Endothelial cell of umbilical vein (primary cell): ENCODE results near the gene NRCAM. TPM values are rescaled to one million over a fixed set of nuclear protein-coding genes. Genes with fewer than 3 reads are reported as not detected.

Experiments used
- BruUV-seq: library from RNA; stranded (reverse); fragments of 400-500 nt; replicated peaks from 2 replicates; lab custom pipeline; 2021; lab: Mats Ljungman, UMichigan
- CTCF ChIA-PET: fragments of 300-600, 350-600 bp; sonication (Branson Sonifier 250); formaldehyde crosslinking; loops from one replicate; lab custom pipeline; 2021; ENCODE audit warnings: antibody characterized with exemption, inconsistent platforms; lab: Charles Lee
- POLR2A ChIA-PET: fragments of 300-600, 350-600 bp; sonication (Branson Sonifier 250); formaldehyde crosslinking; loops from one replicate; lab custom pipeline; 2021; ENCODE audit warnings: antibody characterized with exemption, inconsistent platforms; lab: Charles Lee
- DNase-seq: peaks from one replicate; pipeline ENCODE4 v3.0.0-alpha.2; 2011; ENCODE audit warnings: low read depth, low spot score
- FAIRE-seq: peaks from 2 replicates; lab custom pipeline; 2011; peaks lifted over from hg19 to GRCh38; lab: Jason Lieb, UNC
- H2AFZ ChIP-seq: 2 replicates; pipeline ENCODE4 v1.6.0; 2012; ENCODE audit warnings: low read depth, low read length, control low read depth, inconsistent platforms
- H3K27ac ChIP-seq: 2 replicates; pipeline ENCODE4 v1.5.1; 2011; ENCODE audit warnings: low read depth, mild to moderate bottlenecking, control low read depth, low read length, moderate library complexity; ENCODE audit not compliant: insufficient read depth
- H3K27me3 ChIP-seq, 2 experiments: 2 replicates each; pipeline versions ENCODE4 v1.6.0 to v1.6.1; 2011; ENCODE audit warnings: low read length in 2 of 2, mixed read lengths in 1 of 2; ENCODE audit not compliant: control insufficient read depth in 2 of 2, insufficient read depth in 2 of 2
- H3K36me3 ChIP-seq, 2 experiments: 2 replicates in 1 of 2; 3 replicates in 1 of 2; pipeline ENCODE4 v1.5.1; 2011; ENCODE audit warnings: low read length in 2 of 2, mild to moderate bottlenecking in 1 of 2, moderate library complexity in 1 of 2; ENCODE audit not compliant: control insufficient read depth in 2 of 2, insufficient read depth in 2 of 2; ENCODE audit errors: extremely low read depth in 1 of 2
- H3K4me1 ChIP-seq: 3 replicates; pipeline ENCODE4 v1.5.1; 2011; ENCODE audit warnings: mild to moderate bottlenecking, low read length; ENCODE audit not compliant: control insufficient read depth, insufficient read depth; ENCODE audit errors: extremely low read depth
- H3K4me2 ChIP-seq: 2 replicates; pipeline ENCODE4 v1.6.1; 2011; ENCODE audit warnings: low read length, control low read depth, mixed read lengths; ENCODE audit not compliant: insufficient read depth
- H3K4me3 ChIP-seq, 3 experiments: fragments of 200-600 bp in 1 of 3; sonication (generic), shearing (Covaris generic) in 1 of 3; replicated peaks in 1 of 3; 2 replicates each; pipeline ENCODE4 v1.5.1; 2011 to 2016; ENCODE audit warnings: control low read depth in 3 of 3, low read length in 3 of 3, mild to moderate bottlenecking in 2 of 3, inconsistent platforms in 1 of 3, low read depth in 1 of 3, moderate library complexity in 1 of 3; ENCODE audit not compliant: insufficient read depth in 1 of 3
- H3K79me2 ChIP-seq: 2 replicates; pipeline ENCODE4 v1.6.0; 2012; ENCODE audit warnings: low read length, inconsistent platforms; ENCODE audit not compliant: control insufficient read depth, insufficient read depth
- H3K9ac ChIP-seq: replicated peaks from 2 replicates; pipeline ENCODE3; 2011; ENCODE audit warnings: low read length, control low read depth; ENCODE audit not compliant: insufficient read depth; ENCODE audit errors: extremely low read depth
- H3K9me1 ChIP-seq: replicated peaks from 3 replicates; pipeline ENCODE4 v1.6.0; 2011; ENCODE audit warnings: mild to moderate bottlenecking, low read length; ENCODE audit not compliant: control insufficient read depth, insufficient read depth; ENCODE audit errors: extremely low read depth
- H3K9me3 ChIP-seq: replicated peaks from 2 replicates; pipeline ENCODE4 v1.5.1; 2012; ENCODE audit warnings: low read length, inconsistent platforms; ENCODE audit not compliant: control insufficient read depth, insufficient read depth
- H4K20me1 ChIP-seq: replicated peaks from 2 replicates; pipeline ENCODE3; 2011; ENCODE audit warnings: mild to moderate bottlenecking, low read length; ENCODE audit not compliant: control insufficient read depth, insufficient read depth; ENCODE audit errors: extremely low read depth
- EZH2 ChIP-seq: IDR thresholded peaks from 2 replicates; pipeline ENCODE4 v1.6.1; 2012; ENCODE audit warnings: borderline replicate concordance, low read depth, mild to moderate bottlenecking, moderate library complexity, low read length, inconsistent platforms; ENCODE audit not compliant: severe bottlenecking
- FOS ChIP-seq: IDR thresholded peaks from 2 replicates; pipeline ENCODE4 v1.6.1; 2011; ENCODE audit warnings: mild to moderate bottlenecking, low read length, moderate library complexity, borderline replicate concordance; ENCODE audit not compliant: insufficient read depth
- GATA2 ChIP-seq: IDR thresholded peaks from 2 replicates; pipeline ENCODE4 v1.7.0; 2011; ENCODE audit warnings: low read depth, mild to moderate bottlenecking, moderate library complexity, mixed read lengths, low read length; ENCODE audit not compliant: insufficient read length, insufficient read depth
- JUN ChIP-seq: IDR thresholded peaks from 2 replicates; pipeline ENCODE4 v1.6.1; 2011; ENCODE audit warnings: borderline replicate concordance, low read depth; ENCODE audit not compliant: insufficient read length, insufficient read depth
- MYC ChIP-seq: IDR thresholded peaks from one replicate; pipeline ENCODE4 v1.6.1; 2011; ENCODE audit warnings: mild to moderate bottlenecking, low read depth, low read length
- POLR2A ChIP-seq: IDR thresholded peaks from 2 replicates; pipeline ENCODE4 v1.6.1; 2012; ENCODE audit warnings: low read depth, mild to moderate bottlenecking, control low read depth, low read length
- POLR2AphosphoS5 ChIP-seq: IDR thresholded peaks from 2 replicates; pipeline ENCODE4 v1.6.1; 2012; ENCODE audit warnings: low read depth, mild to moderate bottlenecking, control low read depth, low read length, moderate library complexity; ENCODE audit not compliant: insufficient read depth
- dilution Hi-C: fragments of 300-500 bp; cut with MboI; formaldehyde crosslinking; loops from one replicate; pipeline ENCODE4 v1.15.0; 2019; ENCODE audit warnings: low sequenced_read_pairs; ENCODE audit not compliant: extremely low pct_ligation_motif_present
- intact Hi-C: fragments of 100-400 bp; cut with micrococcal nuclease; formaldehyde crosslinking; loops from one replicate; pipeline ENCODE4 v1.10.0; 2022
- polyA plus RNA-seq, 4 experiments: library from polyadenylated mRNA; depleted of rRNA in 3 of 4; stranded (reverse) in 3 of 4; unstranded in 1 of 4; fragments of >200 nt; gene quantifications; 2 replicates each; pipeline versions ENCODE4 v1.2.1 to v1.2.3, GENCODE V29; 2011 to 2012; ENCODE audit warnings: missing spikeins in 1 of 4
- total RNA-seq: library from RNA; stranded (reverse); gene quantifications from 2 replicates; pipeline ENCODE4 v1.2.3, GENCODE V29; 2021
- TF ChIP-seq, protein P1 (sequence below), 2 donors: IDR thresholded peaks; 1 replicate in 1 of 2; 2 replicates in 1 of 2; pipeline ENCODE4 v1.5.1; 2011; ENCODE audit warnings: low read length in 2 of 2, mild to moderate bottlenecking in 2 of 2, moderate library complexity in 2 of 2, control low read depth in 1 of 2, inconsistent platforms in 1 of 2, low read depth in 1 of 2; ENCODE audit not compliant: insufficient read depth in 1 of 2; ENCODE audit errors: extremely low read depth in 1 of 2
- TF ChIP-seq, protein P2 (sequence below): IDR thresholded peaks from 2 replicates; pipeline ENCODE4 v1.6.1; 2011; ENCODE audit not compliant: insufficient read depth, insufficient read length

Gene NRCAM
- total and polyA plus RNA-seq, 2 donors (not counting 3 experiments of a cell fraction or from before 2014, with no cell fraction given): 26.0 to 47.6 TPM

DNA sequence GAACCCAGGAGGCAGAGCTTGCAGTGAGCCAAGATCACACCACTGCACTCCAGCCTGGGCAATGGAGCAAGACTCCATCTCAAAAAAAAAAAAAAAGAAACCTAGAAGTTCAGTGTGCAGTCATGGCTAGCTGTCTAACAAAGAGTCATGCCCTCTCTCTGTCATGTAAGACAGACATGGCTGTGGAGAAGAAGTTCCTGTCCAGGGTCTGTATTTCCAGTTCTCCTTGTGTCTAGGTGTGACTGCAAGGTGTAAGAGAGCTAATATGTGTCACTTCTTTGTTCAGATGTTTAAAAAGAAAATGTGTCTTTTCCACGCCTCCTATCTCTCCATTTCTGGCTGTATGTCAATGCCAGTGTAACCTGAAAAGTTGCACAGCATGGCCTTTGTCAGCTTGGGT is 139.5 kb downstream of the NRCAM start:
- TF ChIP-seq FOS (no peak), GATA2 (no peak), POLR2AphosphoS5 (no peak), MYC (no peak), EZH2 (no peak), JUN (no peak), POLR2A (no peak)
- TF ChIP-seq, protein P1, sequence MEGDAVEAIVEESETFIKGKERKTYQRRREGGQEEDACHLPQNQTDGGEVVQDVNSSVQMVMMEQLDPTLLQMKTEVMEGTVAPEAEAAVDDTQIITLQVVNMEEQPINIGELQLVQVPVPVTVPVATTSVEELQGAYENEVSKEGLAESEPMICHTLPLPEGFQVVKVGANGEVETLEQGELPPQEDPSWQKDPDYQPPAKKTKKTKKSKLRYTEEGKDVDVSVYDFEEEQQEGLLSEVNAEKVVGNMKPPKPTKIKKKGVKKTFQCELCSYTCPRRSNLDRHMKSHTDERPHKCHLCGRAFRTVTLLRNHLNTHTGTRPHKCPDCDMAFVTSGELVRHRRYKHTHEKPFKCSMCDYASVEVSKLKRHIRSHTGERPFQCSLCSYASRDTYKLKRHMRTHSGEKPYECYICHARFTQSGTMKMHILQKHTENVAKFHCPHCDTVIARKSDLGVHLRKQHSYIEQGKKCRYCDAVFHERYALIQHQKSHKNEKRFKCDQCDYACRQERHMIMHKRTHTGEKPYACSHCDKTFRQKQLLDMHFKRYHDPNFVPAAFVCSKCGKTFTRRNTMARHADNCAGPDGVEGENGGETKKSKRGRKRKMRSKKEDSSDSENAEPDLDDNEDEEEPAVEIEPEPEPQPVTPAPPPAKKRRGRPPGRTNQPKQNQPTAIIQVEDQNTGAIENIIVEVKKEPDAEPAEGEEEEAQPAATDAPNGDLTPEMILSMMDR (IDR thresholded peaks at IDR 0.05; ENCODE audit: extremely low read depth in 1 of 2, insufficient read depth in 1 of 2, low read depth in 1 of 2, low read length in 2 of 2): no peak
- TF ChIP-seq, protein P2, sequence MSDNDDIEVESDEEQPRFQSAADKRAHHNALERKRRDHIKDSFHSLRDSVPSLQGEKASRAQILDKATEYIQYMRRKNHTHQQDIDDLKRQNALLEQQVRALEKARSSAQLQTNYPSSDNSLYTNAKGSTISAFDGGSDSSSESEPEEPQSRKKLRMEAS: no peak
- no peak overlapping the region for H3K27ac ChIP-seq
- DNase-seq (no peak), FAIRE-seq (no peak)
- BruUV-seq: no TSS peak
- no peaks in the 10 kb centered on the region for H3K9me1 ChIP-seq
- H3K36me3 ChIP-seq: no peaks in the 10 kb centered on the region
- intact Hi-C loops (no loop called here), dilution Hi-C loops (no loop called here)
- peaks cover 20% of the 10 kb centered on the region for H3K4me1 ChIP-seq
- H4K20me1 ChIP-seq: no peaks in the 10 kb centered on the region
- H3K4me2 ChIP-seq: no peak overlapping the region
- no peaks in the 10 kb centered on the region for H3K9me3 ChIP-seq
- H3K79me2 ChIP-seq: peaks cover 24% of the 10 kb centered on the region
- CTCF ChIA-PET: no interaction called here
- POLR2A ChIA-PET: no interaction called here
- H3K9ac ChIP-seq: no peak overlapping the region
- H2AFZ ChIP-seq: no peak overlapping the region
- H3K27me3 ChIP-seq: no peaks in the 10 kb centered on the region
- H3K4me3 ChIP-seq: no peak overlapping the region
